Esophagus mucosa (tissue), 1 donor: ENCODE results near the gene SMTNL1. TPM values are rescaled to one million over a fixed set of nuclear protein-coding genes. Genes with fewer than 3 reads are reported as not detected.
A peak's percentile ranks its signal among the peaks of the same experiment; 100 is the strongest.

Experiments used
- ATAC-seq: fragments of 200-7000 bp; cut with Tn5 transposase; one replicate; pipeline ENCODE4 v1.9.1; 2020
- total RNA-seq: library from RNA; stranded (reverse); gene quantifications from one replicate; pipeline ENCODE4 v1.2.4, GENCODE V29; 2023
- donor health status: DM: yes; HTN: yes; CAD: no.

Gene SMTNL1
- total RNA-seq, 1 donor from 2014 or later = not detected

GRCh38 chr11:57544566-57544965 is 7.2 kb downstream of the SMTNL1 start:
- ATAC-seq = no peak

DNA sequence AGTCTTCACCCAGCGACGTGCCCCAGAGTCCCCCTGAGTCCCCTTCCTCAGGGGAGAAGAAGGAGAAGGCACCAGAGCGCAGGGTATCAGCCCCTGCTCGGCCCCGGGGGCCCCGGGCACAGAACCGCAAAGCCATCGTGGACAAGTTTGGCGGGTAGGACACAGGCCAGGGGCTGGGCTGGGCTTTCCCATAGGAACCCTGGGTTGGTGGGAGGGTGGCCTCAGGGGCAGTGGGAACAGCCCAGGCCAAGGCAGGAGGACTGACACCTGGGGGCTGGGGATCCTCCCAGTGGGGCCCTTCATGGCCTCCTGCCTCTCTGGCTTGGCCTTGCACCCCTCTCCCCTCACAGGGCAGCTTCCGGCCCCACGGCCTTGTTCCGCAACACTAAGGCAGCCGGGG is 8.5 kb downstream of the SMTNL1 start:
- no peak for ATAC-seq

GRCh38 chr11:57546451-57546850 is 9.1 kb downstream of the SMTNL1 start:
- no peak for ATAC-seq

GRCh38 chr11:57546869-57547475 is 9.6 kb downstream of the SMTNL1 start:
- ATAC-seq = peak; percentile 11

DNA sequence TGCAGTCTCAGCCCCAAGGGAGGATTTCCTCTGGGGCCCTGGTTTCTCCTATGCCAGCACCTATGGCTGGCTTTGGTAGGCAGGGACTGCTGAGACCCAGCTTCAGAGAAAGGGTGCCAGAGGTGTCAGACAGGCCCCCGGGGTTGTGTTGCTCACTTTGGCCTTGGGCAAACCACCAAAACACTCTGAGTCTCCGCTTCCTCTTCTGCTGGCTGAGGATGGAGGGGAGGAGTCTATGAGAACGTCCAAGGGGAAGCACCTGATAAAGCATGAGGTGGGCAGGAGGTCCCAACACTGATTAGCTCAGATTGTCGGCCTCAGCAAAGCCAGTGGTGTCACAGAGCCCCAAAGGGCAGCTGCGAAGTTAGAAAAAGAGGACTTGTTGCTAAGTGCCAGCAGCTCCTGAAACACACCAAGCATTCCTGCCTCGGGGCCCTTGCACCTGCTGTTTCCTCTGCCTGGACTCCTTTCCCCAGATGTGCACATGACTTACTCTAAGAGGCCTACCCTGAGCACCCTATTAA is 10.5 kb downstream of the SMTNL1 start:
- ATAC-seq = peak; percentile 27

GRCh38 chr11:57549983-57550382 is 12.6 kb downstream of the SMTNL1 start:
- no peak for ATAC-seq

DNA sequence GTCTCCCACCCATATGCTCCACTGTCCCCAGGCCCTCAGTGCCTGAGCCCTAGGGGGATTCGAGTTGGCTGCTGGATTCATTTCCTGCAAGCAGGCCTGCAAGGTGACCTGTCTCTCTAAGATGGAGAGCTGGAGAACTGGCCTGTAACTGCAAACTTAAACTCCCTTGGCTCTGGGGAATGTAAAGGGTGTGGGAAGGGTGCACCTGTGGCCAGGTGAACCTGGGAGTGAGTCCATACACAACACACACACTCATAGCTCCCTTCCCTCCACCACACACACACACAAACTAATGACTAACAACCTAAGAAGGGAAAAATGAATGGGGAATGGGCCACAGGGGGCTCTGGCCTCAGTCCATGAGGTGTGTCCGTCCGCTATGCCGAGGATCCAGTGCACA is 14.5 kb downstream of the SMTNL1 start:
- ATAC-seq = no peak

GRCh38 chr11:57552479-57552878 is 15.1 kb downstream of the SMTNL1 start:
- ATAC-seq = no peak

DNA sequence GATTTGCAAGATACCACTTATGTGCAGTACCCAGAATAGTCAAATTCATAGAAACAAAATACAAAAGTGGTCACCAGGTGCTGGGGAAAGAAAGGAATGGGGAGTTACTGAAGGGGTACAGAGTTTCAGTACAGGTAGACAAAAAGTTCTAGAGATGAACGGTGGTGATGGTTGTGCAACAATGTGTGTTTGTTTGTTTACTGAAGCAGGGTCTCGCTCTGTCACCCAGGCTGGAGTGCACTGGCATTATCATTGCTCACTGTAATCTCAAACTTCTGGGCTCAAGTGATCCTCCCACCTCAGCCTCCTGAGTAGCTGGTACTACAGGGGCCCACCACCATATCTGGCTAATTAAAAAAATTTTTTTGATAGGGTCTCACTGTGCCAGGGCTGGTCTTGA is 18.0 kb downstream of the SMTNL1 start:
- no peak for ATAC-seq

DNA sequence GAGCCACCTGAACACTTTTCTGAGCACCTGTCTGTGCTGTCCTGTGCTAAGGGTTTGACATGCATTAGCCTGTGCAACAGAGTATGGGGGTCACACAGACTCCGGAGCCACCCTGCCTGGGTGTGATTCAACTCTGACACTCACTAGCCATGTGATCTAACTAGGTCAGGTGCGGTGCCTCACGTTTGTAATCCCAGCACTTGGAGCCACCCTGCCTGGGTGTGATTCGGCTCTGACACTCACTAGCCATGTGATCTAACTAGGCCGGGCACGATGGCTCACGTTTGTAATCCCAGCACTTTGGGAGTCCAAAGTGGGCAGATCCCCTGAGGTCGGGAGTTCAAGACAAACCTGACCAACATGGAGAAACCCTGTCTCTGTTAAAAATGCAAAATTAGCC is 18.6 kb downstream of the SMTNL1 start:
- peak; percentile 89 for ATAC-seq

- ATAC-seq = peak; percentile 42
These were observed 22.8 kb downstream of the SMTNL1 start for GRCh38 chr11:57560146-57560545.

DNA sequence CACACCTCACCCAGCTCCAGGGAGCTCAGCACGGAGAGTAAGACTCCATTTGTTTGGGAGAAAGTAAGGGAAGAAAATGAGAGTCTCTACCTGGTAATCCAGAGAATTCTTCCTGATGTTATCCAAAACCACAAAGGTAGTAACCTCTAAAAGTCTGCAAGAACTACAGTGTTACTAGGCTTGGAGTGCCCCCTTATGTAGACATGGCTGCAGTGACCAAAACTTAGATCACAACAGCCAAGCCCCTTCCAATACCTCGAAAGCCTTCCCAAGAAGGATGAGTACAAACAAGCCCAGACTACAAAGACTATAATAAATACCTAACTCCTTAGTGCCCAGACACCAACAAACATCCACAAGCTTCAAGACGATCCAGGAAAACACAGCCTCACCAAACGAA is 25.2 kb downstream of the SMTNL1 start:
- ATAC-seq = no peak

GRCh38 chr11:57566005-57566904 is 28.9 kb downstream of the SMTNL1 start:
- ATAC-seq = no peak

GRCh38 chr11:57566905-57567514 is 29.6 kb downstream of the SMTNL1 start:
- ATAC-seq = no peak

DNA sequence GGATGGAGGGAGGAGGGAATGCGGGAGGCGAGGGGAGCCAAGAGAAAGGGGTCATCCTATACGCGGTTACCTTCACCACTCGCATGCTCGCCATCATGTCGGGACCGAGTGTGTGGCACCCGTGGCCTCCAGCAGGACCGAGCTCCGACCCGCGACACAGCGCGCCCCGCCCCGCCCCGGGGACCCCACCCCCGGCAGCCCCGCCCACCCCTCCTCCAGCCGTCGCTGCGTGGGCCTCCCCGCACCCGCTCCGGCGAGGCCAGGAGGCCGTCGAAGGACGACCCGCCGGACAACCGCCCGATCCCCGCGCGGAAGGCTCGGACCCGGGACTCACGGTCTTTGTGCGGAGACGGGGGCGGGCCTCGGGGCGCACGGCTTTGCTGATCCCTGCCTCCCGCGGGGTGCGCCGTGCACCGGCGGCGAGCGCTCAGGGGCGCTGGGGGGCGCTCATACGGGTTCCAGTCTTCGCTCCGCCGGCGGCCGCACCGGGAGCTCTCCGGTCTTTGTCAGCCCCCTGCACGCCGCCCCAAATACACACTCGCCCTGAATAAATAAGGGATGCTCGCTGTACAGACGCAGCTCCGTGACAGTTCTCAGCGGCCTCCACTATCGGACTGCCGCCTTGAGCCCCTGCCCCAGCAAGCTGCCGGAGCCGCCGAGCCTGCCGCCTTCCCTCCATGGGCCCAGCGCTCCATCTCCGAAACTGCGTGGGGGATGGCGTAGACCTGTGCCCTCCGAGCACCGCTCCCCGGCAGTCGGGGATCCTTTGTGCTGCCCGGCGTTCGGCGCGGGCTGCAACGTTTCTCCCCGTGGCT is 30.3 kb downstream of the SMTNL1 start, which contains the start of gene UBE2L6:
TSS of gene UBE2L6 (minus strand) at position 158 of the 815 bp plus-strand sequence. CDS start at position 97, 61 bp downstream.
- peak; percentile 82 for ATAC-seq

- ATAC-seq = no peak
These were observed 31.0 kb downstream of the SMTNL1 start for GRCh38 chr11:57568330-57568766.

DNA sequence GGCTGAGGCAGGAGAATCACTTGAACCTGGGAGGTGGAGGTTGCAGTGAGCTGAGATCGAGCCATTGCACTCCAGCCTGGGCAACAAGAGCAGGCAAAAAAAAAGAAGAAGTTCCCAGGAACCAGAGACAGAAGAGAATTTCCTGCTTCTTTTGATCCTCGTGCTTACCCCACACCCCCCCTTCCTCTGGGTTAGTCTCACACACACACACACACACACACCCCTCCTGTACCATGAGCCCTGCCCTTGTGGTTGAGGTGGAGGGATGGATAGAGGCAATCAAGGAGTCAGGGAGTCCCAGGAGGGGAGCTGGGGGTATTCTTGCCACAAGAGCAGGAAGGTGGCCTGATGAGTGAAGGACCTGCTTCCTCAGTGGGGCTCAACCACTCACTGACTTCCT is 34.2 kb downstream of the SMTNL1 start:
- ATAC-seq = no peak

GRCh38 chr11:57574061-57574460 is 36.7 kb downstream of the SMTNL1 start:
- no peak for ATAC-seq

DNA sequence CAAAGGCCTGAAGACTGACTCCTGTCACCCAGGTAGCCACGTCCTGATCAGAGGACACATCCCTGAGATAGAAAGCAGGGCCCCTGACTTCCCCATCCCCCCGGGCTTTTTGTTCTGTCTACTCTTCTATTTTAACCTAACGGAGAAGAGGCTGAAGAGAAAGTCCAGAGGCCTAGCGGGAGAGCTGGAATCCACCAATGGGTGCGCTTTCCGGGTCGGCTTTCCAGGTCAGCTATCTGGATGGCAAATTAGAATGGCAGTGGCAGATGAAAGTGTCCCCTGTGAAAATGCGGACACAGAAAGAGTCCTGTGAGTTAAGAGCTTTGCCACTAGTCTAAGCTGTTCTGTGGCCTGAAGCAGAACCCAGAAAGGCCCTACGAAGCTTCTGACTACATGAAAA is 46.9 kb downstream of the SMTNL1 start:
- ATAC-seq = no peak

DNA sequence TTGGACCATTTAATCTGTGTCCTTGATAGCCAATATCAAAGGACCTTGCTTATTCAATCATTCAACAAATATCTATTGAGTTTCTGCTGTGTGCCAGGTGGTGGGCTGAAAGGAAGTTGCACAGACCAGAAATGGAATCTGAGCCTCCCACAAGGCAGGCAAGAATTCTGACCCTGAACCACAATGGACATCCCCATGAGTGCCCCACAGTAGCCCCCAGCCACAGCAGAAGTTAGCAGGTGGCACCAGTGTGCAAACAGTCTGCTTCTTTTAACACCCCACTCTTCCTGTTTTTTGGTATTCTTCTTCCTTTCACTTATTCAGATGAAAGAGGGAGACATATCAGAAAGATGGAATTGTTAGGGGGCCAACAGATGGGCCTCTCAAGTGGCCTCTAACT is 47.9 kb downstream of the SMTNL1 start:
- ATAC-seq = no peak

GRCh38 chr11:57586711-57587245 is 49.4 kb downstream of the SMTNL1 start:
- no peak for ATAC-seq
